Esophagus squamous epithelium (tissue), 4 donors: ENCODE measurements around the gene DNAJC17.

Experiments
- CTCF ChIP-seq, 6 experiments: fragments of 450-650 bp in 4 of 6; fragments of 200-600 bp in 2 of 6; sonication (generic) in 2 of 6; IDR thresholded peaks; one replicate each; pipeline ENCODE4 v1.5.1; 2016 to 2019; ENCODE audit warnings: antibody characterized with exemption in 6 of 6, mild to moderate bottlenecking in 4 of 6, moderate library complexity in 4 of 6
- POLR2A ChIP-seq, 4 donors: fragments of 450-650 bp; IDR thresholded peaks; one replicate each; pipeline ENCODE4 v1.6.1; 2017; ENCODE audit warnings: antibody characterized with exemption in 4 of 4, mild to moderate bottlenecking in 4 of 4, moderate library complexity in 3 of 4

GRCh38 chr15:40769274-40770146 is 37.8 kb downstream of the DNAJC17 start, which contains the start of gene C15orf62:
- peak in 2 of 4 donors; percentile 40 to 49 for TF ChIP-seq POLR2A (IDR thresholded peaks at IDR 0.05)
- peak in 1 of 6 experiments; percentile 12 for TF ChIP-seq CTCF (IDR thresholded peaks at IDR 0.05)
